Fibroblast of villous mesenchyme (primary cell): Measurements from ENCODE around the gene ROGDI. TPM values are rescaled to one million over a fixed set of nuclear protein-coding genes. Genes with fewer than 3 reads are reported as not detected.

Experiments used
- DNase-seq: peaks from one replicate; pipeline ENCODE4 v3.0.0-alpha.2; 2010; ENCODE audit warnings: low read depth
- H3K4me3 ChIP-seq: 2 replicates; pipeline ENCODE4 v1.5.1; 2011; ENCODE audit warnings: low read depth, mild to moderate bottlenecking, low read length
- total RNA-seq: library from RNA; depleted of rRNA; stranded (reverse); fragments of >200 nt; gene quantifications from 2 replicates; pipeline ENCODE4 v1.2.3, GENCODE V29; 2012
- TF ChIP-seq, protein P1 (sequence below): IDR thresholded peaks from 2 replicates; pipeline ENCODE4 v1.5.1; 2012; ENCODE audit warnings: low read depth, mild to moderate bottlenecking, low read length; ENCODE audit not compliant: insufficient read depth

ROGDI gene, protein sequence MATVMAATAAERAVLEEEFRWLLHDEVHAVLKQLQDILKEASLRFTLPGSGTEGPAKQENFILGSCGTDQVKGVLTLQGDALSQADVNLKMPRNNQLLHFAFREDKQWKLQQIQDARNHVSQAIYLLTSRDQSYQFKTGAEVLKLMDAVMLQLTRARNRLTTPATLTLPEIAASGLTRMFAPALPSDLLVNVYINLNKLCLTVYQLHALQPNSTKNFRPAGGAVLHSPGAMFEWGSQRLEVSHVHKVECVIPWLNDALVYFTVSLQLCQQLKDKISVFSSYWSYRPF
- total RNA-seq = 20.7 and 24.5 TPM in 2 replicates

DNA sequence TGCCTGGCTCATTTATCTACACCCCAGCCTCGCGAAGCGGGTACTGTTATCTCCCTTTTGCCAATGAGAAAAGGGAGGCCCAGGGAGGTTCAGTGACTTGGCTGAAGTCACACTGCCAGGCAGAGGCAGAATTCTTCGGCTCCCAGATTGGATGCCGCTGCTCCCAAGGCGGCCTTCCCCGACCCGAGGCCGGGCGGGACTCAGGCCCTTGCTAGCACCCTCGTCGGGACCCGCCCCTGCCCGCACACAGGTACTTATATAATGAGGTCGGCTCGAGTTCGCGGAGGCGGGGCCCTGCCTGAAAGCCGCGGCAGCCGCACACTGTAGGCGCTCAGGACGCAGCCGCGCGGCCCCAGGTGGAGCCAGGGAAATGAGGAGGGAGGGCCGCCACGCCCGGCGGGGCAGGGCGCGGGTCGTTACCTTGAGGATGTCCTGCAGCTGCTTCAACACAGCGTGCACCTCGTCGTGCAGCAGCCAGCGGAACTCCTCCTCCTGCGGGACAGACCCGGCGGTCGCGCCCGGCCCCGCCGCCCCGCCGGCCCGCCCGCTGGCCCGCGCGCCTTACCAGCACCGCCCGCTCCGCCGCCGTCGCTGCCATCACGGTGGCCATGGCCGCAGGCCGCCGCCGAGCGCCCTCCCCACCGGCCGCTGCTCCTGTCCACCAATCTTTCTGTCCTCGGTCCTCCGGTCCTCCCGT lies at the start of gene ROGDI:
Gene ROGDI (minus strand): TSS at position 672 of the 697 bp plus-strand sequence. CDS start 62 bp downstream, at position 610.
- TF ChIP-seq, protein P1, sequence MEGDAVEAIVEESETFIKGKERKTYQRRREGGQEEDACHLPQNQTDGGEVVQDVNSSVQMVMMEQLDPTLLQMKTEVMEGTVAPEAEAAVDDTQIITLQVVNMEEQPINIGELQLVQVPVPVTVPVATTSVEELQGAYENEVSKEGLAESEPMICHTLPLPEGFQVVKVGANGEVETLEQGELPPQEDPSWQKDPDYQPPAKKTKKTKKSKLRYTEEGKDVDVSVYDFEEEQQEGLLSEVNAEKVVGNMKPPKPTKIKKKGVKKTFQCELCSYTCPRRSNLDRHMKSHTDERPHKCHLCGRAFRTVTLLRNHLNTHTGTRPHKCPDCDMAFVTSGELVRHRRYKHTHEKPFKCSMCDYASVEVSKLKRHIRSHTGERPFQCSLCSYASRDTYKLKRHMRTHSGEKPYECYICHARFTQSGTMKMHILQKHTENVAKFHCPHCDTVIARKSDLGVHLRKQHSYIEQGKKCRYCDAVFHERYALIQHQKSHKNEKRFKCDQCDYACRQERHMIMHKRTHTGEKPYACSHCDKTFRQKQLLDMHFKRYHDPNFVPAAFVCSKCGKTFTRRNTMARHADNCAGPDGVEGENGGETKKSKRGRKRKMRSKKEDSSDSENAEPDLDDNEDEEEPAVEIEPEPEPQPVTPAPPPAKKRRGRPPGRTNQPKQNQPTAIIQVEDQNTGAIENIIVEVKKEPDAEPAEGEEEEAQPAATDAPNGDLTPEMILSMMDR = no peak
- DNase-seq = peak; percentile 48
- peak within 1 kb of the TSS; percentile 77 for H3K4me3 ChIP-seq

DNA sequence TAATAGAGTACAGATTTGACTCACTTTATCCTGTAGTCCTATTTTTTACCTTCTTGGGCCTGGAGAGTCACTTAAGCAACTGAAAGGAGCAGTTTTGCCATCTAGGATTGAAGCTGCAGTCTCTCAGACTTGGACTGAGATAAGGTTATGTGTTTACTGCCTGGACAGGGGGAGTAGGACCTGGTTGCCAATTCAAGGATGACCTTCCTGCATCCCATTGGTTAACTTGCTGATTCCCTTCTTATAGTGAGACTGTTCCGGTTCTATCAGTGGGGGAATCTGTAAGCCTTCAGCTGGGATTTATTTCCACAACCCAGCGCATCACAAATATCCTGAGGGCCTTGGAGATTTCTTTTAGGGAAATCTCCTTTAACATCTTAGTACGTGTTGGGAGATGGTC lies 47.8 kb upstream of the ROGDI start:
- TF ChIP-seq, protein P1 = no peak
- DNase-seq = peak; percentile 47
- peak overlapping the region; percentile 34 for H3K4me3 ChIP-seq

DNA sequence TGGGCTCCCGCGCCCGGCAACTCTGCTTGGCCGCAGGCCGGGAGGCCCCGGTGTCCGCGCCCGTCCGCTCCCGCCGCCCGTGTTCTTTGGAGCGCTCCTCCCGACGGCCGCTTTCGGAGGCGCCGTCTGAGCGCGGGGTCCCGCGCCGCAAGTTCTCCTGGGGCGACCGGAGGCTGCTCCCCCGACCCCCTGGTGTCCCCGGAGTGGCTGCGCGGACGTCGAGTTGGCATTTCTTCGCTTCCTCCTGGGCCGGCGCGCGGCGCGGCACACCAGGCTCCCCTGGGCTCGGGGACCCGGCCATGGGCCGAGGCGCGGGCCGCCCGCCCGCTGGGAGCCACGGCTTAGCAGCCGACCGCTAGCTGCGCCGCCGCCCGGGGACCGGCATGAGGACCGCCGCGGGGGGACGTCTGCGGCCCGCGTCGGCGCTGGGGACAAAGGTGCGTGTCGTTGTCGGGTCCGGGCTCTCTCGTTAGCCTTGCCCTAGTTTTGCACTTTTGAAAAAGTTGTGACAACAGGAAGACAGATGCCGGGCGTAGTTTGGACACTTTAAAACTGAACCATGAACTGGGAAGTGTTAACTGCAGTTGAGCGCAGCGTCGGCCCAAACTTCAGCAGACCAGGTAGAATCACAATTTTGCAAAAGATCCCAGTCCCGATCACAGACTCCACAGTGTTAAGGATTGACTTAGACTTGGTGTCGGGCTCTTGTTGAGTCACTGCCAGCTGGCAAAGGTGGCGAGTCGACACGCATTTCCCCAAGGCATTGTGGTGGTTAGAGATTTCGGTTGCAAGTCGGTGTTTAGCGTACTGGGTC lies 45.5 kb upstream of the ROGDI start:
- DNase-seq = peak; percentile 63
- TF ChIP-seq, protein P1 = no peak
- peak overlapping the region; percentile 90 for H3K4me3 ChIP-seq

DNA sequence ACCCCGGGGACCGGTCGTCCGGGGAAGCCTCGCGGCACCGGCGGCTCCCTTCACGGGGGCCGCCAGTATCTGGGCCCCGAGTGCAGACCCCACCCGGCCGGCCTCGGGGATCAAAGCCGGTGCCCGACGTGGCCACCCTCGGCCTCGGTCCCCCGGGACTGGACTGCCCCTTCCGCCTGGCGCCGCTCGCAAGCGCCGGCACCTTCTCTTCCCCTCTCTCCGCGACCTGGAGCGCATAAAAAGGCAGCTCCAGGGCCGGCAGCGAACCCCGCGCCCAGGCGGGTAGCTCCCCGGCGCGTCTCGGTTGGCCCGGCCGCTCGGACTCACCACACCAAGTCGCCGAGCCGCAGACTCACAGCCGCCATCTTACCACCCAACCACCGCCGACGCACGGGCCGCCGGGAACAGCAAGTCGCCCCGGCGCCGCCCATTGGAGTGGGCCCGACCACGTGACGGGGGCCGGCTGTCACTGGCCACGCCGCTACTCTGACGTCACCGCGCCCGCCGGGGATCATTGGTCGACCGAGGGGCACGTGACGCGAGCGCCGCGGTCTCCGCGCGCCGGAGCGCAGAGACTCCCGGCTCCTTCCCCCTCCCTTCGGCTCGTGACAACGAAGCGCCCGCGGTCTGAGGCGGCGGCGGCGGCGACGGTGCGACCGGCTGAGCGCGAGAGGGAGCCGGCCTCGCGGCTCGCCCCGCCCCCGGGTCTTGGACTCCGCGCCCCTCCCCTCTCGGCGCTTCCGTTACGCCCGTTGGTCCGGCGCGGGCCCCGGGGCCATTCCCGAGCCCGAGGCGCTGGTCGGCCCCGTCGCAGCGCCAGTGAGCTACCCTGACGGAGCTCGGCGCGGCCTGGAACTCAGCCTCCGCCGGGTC lies 44.7 kb upstream of the ROGDI start, which contains the start of the genes GLYR1 and UBN1:
Gene GLYR1 (minus strand): TSS at position 388 of the 873 bp plus-strand sequence. CDS start 23 bp downstream, at position 365.
Gene UBN1 (plus strand): TSS at position 581 of the 873 bp plus-strand sequence. CDS start 5,437 bp downstream, outside the sequence.
- DNase-seq = peak; percentile 97
- H3K4me3 ChIP-seq = peak within 1 kb of the TSS; percentile 90
- TF ChIP-seq, protein P1 = no peak

DNA sequence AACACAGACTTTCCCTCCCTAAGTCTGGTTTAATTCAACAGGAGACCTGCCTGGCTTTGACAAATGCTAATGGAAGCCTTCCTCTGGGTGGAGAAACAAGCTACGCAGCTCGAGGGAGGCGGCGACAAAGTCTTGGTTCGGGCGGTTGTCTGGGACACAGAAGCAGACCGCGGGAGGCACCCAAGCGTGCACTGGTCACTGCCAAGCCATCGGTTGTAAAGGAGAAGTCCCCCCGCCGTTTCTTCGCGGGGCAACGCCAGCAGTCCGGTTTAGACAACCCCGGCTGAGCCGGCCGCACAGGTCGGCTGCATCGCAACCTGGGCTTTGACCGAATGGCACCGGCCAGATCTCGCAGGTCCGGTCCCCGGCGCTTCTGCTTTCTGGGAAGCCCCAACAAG lies 44.1 kb upstream of the ROGDI start:
- TF ChIP-seq, protein P1 = no peak
- peak; percentile 76 for DNase-seq
- H3K4me3 ChIP-seq = peak overlapping the region; percentile 90

DNA sequence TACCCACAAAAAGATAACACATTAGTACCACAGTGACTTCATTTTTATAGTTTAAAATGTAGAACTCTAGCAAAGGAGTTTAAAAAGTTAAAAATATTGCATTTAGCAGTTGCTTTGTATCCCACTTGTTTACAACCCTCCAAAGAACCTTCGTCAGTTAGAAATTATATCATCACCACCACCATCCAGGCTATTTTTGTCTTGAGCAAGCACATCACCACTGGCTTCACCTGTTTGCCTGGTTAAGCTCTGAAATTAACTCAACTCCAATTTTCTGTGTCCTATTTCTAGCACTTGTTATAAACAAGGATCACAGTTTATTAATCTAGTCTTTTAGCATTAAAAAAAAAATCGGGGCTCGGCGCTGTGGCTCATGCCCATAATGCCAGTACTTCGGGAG lies 38.6 kb upstream of the ROGDI start:
- TF ChIP-seq, protein P1 = no peak
- DNase-seq = no peak
- no peak overlapping the region for H3K4me3 ChIP-seq
